K562 (cell line): ENCODE results near the gene MATK. TPM values are rescaled to one million over a fixed set of nuclear protein-coding genes. Genes with fewer than 3 reads are reported as not detected.
A peak's percentile ranks its signal among the peaks of the same experiment; 100 is the strongest.

Experiments
- ASH1L ChIP-seq: fragments of 450-650 bp; IDR thresholded peaks from 2 replicates; pipeline ENCODE4 v1.6.1; 2018; ENCODE audit warnings: borderline replicate concordance, mild to moderate bottlenecking, low read depth; ENCODE audit not compliant: partially characterized antibody
- GTF2F1 ChIP-seq: IDR thresholded peaks from 2 replicates; pipeline ENCODE4 v1.6.1; 2011; ENCODE audit warnings: low read depth, low read length, improper control_type of control experiment
- NBN ChIP-seq: fragments of 450-650 bp; IDR thresholded peaks from 2 replicates; pipeline ENCODE4 v1.6.1; 2016; ENCODE audit warnings: low read depth, mild to moderate bottlenecking
- POLR3A ChIP-seq: IDR thresholded peaks from 2 replicates; pipeline ENCODE4 v1.6.1; 2011; ENCODE audit warnings: borderline replicate concordance, mild to moderate bottlenecking, moderate library complexity; ENCODE audit not compliant: insufficient read length, insufficient read depth; ENCODE audit errors: extremely low read depth
- ZFX ChIP-seq: sonication (generic); formaldehyde crosslinking; IDR thresholded peaks from 2 replicates; pipeline ENCODE4 v1.8.0; 2022; ENCODE audit warnings: mild to moderate bottlenecking, missing genetic modification reagents, moderate library complexity
- ZNF133 ChIP-seq: fragments of 250-450 bp; sonication (Bioruptor Pico); IDR thresholded peaks from 2 replicates; pipeline ENCODE4 v1.4.0; 2020; ENCODE audit warnings: mild to moderate bottlenecking
- ZNF354B ChIP-seq: fragments of 250-450 bp; sonication (Bioruptor Pico); IDR thresholded peaks from 2 replicates; pipeline ENCODE4 v1.4.0; 2020
- polyA plus RNA-seq, 8 experiments: library from polyadenylated mRNA; depleted of rRNA in 4 of 8; stranded (reverse) in 5 of 8; unstranded in 3 of 8; fragments of >200 nt; fragmentation: Nextera tagmentation in 2 of 8; fragmentation: Illumina TruSeq in 1 of 8; extraction: Ambion mirVana in 2 of 8; extraction: Trizol in 1 of 8; gene quantifications; 2 replicates each; pipeline versions ENCODE4 v1.2.1 to v1.2.3, GENCODE V29; 2011 to 2014; ENCODE audit warnings: inconsistent platforms in 1 of 8, missing spikeins in 1 of 8
- total RNA-seq, 7 experiments: library from RNA; depleted of rRNA in 6 of 7; stranded (reverse); fragments of >200 nt in 6 of 7; fragmentation: Illumina TruSeq in 2 of 7; extraction: Trizol in 2 of 7; gene quantifications; 2 replicates each; pipeline versions ENCODE4 v1.2.1 to v1.2.3, GENCODE V29; 2011 to 2021; ENCODE audit warnings: low replicate concordance in 1 of 7
- TF ChIP-seq, protein P1 (sequence below), 2 experiments: fragments of 450-650 bp; IDR thresholded peaks; 2 replicates each; pipeline ENCODE4 v1.6.1; 2016; ENCODE audit warnings: mild to moderate bottlenecking in 2 of 2, borderline replicate concordance in 1 of 2, low read depth in 1 of 2, moderate library complexity in 1 of 2
- TF ChIP-seq, protein P2 (sequence below), 2 experiments: fragments of 450-650 bp in 1 of 2; IDR thresholded peaks; 2 replicates each; pipeline ENCODE4 v1.6.1; 2011 to 2017; ENCODE audit warnings: low read depth in 2 of 2, antibody characterized with exemption in 1 of 2, borderline replicate concordance in 1 of 2, low read length in 1 of 2, mild to moderate bottlenecking in 1 of 2, mixed read lengths in 1 of 2; ENCODE audit not compliant: control insufficient read depth in 1 of 2
- TF ChIP-seq, protein P3 (sequence below): fragments of 450-650 bp; IDR thresholded peaks from 2 replicates; pipeline ENCODE4 v1.6.1; 2016
- TF ChIP-seq, protein P4 (sequence below): fragments of 250-450 bp; sonication (Bioruptor Pico); IDR thresholded peaks from 2 replicates; pipeline ENCODE4 v1.5.0; 2020; ENCODE audit warnings: mild to moderate bottlenecking, borderline replicate concordance

MATK gene
- total and polyA plus RNA-seq, 9 of the 15 experiments (the other 6 are each of a cell fraction or from before 2014, with no cell fraction given), result 0.08 to 41.5 (median 21.4) TPM

DNA sequence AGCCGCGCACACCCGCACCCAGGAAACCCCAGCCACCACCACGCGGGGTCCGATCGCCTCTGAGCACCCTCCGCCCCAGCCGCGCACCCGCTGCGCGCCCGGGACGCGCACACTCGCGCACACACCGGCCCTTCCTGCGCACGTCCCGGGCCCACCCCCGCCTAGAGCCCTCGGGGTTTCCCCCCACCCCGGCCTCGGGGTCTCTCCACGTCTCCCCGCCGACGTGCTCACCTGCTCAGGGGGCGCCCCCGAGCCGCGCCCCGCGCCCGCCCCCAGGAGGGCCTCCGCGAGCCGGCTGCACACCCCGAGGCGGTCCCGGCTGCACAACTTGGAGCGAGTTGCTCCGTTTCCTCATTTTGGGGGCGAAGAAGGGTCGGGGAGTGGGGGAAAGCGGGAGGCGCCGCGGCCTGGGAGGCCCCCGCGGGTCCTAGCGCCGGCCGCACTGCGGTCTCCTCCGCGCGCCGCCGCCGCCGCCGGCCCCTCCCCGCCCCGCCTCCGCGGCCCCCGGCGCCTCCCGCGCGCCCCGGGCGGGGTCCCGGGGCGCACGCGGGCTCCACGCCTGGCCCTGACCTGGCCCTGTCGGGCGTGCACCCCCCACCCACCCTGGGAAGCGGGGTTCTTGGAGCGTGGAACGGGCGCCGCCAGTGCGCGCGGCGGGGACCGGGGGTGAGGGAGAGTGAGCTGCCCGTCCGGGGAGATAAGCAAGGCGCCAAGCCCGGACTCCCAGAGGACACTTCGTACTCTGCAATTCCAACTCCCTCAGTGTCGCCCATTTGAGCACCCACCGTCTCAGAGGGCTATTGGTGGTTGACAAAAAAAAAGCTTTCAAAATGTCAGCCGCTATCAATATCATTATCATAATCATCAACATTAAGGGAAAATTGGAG is at the start of gene MATK (continued):
- TF ChIP-seq, protein P1, sequence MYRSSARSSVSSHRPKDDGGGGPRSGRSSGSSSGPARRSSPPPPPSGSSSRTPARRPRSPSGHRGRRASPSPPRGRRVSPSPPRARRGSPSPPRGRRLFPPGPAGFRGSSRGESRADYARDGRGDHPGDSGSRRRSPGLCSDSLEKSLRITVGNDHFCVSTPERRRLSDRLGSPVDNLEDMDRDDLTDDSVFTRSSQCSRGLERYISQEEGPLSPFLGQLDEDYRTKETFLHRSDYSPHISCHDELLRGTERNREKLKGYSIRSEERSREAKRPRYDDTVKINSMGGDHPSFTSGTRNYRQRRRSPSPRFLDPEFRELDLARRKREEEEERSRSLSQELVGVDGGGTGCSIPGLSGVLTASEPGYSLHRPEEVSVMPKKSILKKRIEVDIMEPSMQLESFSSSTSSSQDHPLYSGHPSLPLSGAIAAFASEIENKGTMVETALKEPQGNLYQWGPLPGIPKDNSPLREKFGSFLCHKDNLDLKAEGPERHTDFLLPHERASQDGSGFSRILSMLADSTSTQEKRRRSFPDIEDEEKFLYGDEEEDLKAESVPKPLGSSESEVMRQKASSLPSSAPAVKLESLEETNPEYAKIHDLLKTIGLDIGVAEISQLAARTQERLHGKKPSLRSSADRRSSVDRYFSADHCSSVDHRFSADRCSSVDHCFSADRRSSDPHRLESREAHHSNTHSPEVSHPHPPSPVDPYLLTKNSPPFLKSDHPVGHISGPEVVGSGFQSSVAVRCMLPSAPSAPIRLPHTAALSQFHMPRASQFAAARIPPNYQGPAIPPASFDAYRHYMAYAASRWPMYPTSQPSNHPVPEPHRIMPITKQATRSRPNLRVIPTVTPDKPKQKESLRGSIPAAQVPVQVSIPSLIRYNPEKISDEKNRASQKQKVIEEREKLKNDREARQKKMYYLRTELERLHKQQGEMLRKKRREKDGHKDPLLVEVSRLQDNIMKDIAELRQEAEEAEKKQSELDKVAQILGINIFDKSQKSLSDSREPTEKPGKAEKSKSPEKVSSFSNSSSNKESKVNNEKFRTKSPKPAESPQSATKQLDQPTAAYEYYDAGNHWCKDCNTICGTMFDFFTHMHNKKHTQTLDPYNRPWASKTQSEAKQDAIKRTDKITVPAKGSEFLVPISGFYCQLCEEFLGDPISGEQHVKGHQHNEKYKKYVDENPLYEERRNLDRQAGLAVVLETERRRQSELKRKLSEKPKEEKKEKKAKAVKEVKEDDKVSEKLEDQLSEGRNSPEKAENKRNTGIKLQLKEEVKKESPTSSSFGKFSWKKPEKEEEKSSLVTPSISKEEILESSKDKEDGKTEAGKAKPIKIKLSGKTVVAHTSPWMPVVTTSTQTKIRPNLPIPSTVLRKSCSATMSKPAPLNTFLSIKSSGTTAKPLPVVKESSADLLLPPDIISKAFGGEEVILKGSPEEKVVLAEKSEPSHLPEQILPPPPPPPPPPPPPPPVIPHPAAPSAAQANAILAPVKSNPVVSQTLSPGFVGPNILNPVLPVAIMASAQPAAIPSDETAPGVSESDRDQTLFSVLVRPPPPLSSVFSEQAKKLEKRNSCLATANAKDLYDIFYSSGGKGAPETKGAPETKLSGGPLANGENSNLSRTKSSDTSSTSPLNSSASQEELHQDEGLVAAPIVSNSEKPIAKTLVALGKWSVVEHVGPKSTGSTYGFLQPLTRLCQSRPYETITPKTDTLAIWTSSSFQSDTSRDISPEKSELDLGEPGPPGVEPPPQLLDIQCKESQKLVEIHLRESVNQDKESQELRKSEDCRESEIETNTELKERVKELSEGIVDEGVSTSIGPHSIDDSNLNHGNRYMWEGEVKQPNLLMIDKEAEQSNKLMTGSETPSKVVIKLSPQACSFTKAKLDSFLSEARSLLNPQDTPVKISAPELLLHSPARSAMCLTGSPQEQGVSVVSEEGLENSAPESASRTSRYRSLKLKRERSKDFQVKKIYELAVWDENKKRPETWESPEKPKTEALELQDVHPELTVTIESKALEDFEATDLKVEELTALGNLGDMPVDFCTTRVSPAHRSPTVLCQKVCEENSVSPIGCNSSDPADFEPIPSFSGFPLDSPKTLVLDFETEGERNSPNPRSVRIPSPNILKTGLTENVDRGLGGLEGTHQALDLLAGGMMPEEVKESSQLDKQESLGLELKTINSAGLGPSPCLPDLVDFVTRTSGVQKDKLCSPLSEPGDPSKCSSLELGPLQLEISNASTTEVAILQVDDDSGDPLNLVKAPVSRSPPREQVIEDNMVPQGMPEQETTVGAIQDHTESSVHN (IDR thresholded peaks at IDR 0.05; ENCODE audit: borderline replicate concordance in 1 of 2, low read depth in 1 of 2), result no peak
- TF ChIP-seq POLR3A, result no peak
- TF ChIP-seq, protein P2, sequence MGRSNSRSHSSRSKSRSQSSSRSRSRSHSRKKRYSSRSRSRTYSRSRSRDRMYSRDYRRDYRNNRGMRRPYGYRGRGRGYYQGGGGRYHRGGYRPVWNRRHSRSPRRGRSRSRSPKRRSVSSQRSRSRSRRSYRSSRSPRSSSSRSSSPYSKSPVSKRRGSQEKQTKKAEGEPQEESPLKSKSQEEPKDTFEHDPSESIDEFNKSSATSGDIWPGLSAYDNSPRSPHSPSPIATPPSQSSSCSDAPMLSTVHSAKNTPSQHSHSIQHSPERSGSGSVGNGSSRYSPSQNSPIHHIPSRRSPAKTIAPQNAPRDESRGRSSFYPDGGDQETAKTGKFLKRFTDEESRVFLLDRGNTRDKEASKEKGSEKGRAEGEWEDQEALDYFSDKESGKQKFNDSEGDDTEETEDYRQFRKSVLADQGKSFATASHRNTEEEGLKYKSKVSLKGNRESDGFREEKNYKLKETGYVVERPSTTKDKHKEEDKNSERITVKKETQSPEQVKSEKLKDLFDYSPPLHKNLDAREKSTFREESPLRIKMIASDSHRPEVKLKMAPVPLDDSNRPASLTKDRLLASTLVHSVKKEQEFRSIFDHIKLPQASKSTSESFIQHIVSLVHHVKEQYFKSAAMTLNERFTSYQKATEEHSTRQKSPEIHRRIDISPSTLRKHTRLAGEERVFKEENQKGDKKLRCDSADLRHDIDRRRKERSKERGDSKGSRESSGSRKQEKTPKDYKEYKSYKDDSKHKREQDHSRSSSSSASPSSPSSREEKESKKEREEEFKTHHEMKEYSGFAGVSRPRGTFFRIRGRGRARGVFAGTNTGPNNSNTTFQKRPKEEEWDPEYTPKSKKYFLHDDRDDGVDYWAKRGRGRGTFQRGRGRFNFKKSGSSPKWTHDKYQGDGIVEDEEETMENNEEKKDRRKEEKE (IDR thresholded peaks at IDR 0.05; ENCODE audit: borderline replicate concordance in 1 of 2, control insufficient read depth in 1 of 2, low read depth in 2 of 2, low read length in 1 of 2), result no peak
- no peak for TF ChIP-seq ZNF133
- TF ChIP-seq, protein P3, sequence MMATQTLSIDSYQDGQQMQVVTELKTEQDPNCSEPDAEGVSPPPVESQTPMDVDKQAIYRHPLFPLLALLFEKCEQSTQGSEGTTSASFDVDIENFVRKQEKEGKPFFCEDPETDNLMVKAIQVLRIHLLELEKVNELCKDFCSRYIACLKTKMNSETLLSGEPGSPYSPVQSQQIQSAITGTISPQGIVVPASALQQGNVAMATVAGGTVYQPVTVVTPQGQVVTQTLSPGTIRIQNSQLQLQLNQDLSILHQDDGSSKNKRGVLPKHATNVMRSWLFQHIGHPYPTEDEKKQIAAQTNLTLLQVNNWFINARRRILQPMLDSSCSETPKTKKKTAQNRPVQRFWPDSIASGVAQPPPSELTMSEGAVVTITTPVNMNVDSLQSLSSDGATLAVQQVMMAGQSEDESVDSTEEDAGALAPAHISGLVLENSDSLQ, result no peak
- peak; percentile 50; the same call in 1 of the 2 replicates for TF ChIP-seq ZFX (CRISPR knock-in tag)
- TF ChIP-seq GTF2F1, result no peak
- no peak for TF ChIP-seq ZNF354B (CRISPR knock-in tag)
- TF ChIP-seq, protein P4, sequence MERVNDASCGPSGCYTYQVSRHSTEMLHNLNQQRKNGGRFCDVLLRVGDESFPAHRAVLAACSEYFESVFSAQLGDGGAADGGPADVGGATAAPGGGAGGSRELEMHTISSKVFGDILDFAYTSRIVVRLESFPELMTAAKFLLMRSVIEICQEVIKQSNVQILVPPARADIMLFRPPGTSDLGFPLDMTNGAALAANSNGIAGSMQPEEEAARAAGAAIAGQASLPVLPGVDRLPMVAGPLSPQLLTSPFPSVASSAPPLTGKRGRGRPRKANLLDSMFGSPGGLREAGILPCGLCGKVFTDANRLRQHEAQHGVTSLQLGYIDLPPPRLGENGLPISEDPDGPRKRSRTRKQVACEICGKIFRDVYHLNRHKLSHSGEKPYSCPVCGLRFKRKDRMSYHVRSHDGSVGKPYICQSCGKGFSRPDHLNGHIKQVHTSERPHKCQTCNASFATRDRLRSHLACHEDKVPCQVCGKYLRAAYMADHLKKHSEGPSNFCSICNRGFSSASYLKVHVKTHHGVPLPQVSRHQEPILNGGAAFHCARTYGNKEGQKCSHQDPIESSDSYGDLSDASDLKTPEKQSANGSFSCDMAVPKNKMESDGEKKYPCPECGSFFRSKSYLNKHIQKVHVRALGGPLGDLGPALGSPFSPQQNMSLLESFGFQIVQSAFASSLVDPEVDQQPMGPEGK (CRISPR knock-in tag), result no peak
- no peak for TF ChIP-seq NBN
- no peak for TF ChIP-seq ASH1L
